HG03097 (cell line): Measurements from ENCODE around the gene SPIB.
"Not testable (repeated sequence)": the region's sequence is repeated elsewhere in the genome, so short reads cannot be mapped to it uniquely, and the experiment has no call there.

Source experiments
- ATAC-seq: cut with Tn5 transposase; IDR thresholded peaks from one replicate; pipeline ENCODE4 v1.9.1; 2021; ENCODE audit not compliant: unreplicated experiment, low FRiP score

SPIB gene

GRCh38 chr19:50435221-50435620 is 16.5 kb downstream of the SPIB start:
- no peak for ATAC-seq

GRCh38 chr19:50435627-50436026 is 16.9 kb downstream of the SPIB start:
- no peak for ATAC-seq

GRCh38 chr19:50437862-50438449 is 19.2 kb downstream of the SPIB start:
- ATAC-seq: no peak

- not testable (repeated sequence) for ATAC-seq
Measured at GRCh38 chr19:50439130-50439529, 20.4 kb downstream of the SPIB start.

GRCh38 chr19:50444059-50444458 is 25.3 kb downstream of the SPIB start:
- no peak for ATAC-seq

GRCh38 chr19:50447053-50447452 is 28.3 kb downstream of the SPIB start:
- no peak for ATAC-seq

- no peak for ATAC-seq
Measured at GRCh38 chr19:50447750-50448149, 29.0 kb downstream of the SPIB start.

GRCh38 chr19:50449236-50449899 is 30.6 kb downstream of the SPIB start:
- ATAC-seq: no peak

GRCh38 chr19:50450369-50451222 is 31.9 kb downstream of the SPIB start:
- no peak for ATAC-seq

- ATAC-seq: no peak
Measured at GRCh38 chr19:50451223-50451534, 32.4 kb downstream of the SPIB start.

GRCh38 chr19:50453243-50453642 is 34.5 kb downstream of the SPIB start:
- no peak for ATAC-seq

GRCh38 chr19:50455992-50456391 is 37.3 kb downstream of the SPIB start:
- no peak for ATAC-seq

GRCh38 chr19:50457300-50457699 is 38.6 kb downstream of the SPIB start:
- no peak for ATAC-seq

GRCh38 chr19:50458396-50459066 is 39.8 kb downstream of the SPIB start:
- ATAC-seq: no peak

- ATAC-seq: no peak
Measured at GRCh38 chr19:50459067-50459456, 40.3 kb downstream of the SPIB start.

- ATAC-seq: no peak
Measured at GRCh38 chr19:50459638-50460037, 40.9 kb downstream of the SPIB start.

GRCh38 chr19:50460161-50460765 is 41.5 kb downstream of the SPIB start:
- ATAC-seq: peak; percentile 54

- ATAC-seq: peak; percentile 49
Measured at GRCh38 chr19:50461066-50461875, 42.5 kb downstream of the SPIB start.

GRCh38 chr19:50462970-50463369 is 44.2 kb downstream of the SPIB start:
- ATAC-seq: no peak

- no peak for ATAC-seq
Measured at GRCh38 chr19:50464348-50464747, 45.6 kb downstream of the SPIB start.
